Psoas muscle (tissue), 8 donors: ENCODE data around the gene GCN1. TPM values are rescaled to one million over a fixed set of nuclear protein-coding genes. Genes with fewer than 3 reads are reported as not detected.

Experiments
- ATAC-seq, 4 donors: fragments of 200-7000 bp; cut with Tn5 transposase; one replicate each; pipeline ENCODE4 v1.9.1; 2020; ENCODE audit warnings: moderate library complexity in 3 of 4, mild to moderate bottlenecking in 2 of 4
- DNase-seq, 2 donors: peaks; one replicate each; pipeline ENCODE4 v3.0.0-alpha.2; 2020
- H3K27ac ChIP-seq: fragments of 200-600 bp; one replicate; pipeline ENCODE4 v1.8.0; 2022
- H3K27me3 ChIP-seq, 3 donors: fragments of 200-600 bp in 1 of 3; one replicate each; pipeline versions ENCODE4 v1.6.1 to v1.8.0; 2013 to 2022; ENCODE audit warnings: low read length in 2 of 3, mild to moderate bottlenecking in 2 of 3, moderate library complexity in 1 of 3; ENCODE audit not compliant: insufficient read depth in 3 of 3
- H3K36me3 ChIP-seq, 2 donors: fragments of 200-600 bp in 1 of 2; one replicate each; pipeline versions ENCODE4 v1.6.1 to v1.8.0; 2013 to 2022; ENCODE audit warnings: low read depth in 1 of 2, mild to moderate bottlenecking in 1 of 2, moderate library complexity in 1 of 2; ENCODE audit not compliant: insufficient read depth in 1 of 2
- H3K4me1 ChIP-seq: fragments of 200-600 bp; one replicate; pipeline ENCODE4 v1.8.0; 2022
- H3K4me3 ChIP-seq: fragments of 200-600 bp; one replicate; pipeline ENCODE4 v1.8.0; 2022; ENCODE audit warnings: mild to moderate bottlenecking
- H3K9me3 ChIP-seq: fragments of 200-600 bp; one replicate; pipeline ENCODE4 v1.8.0; 2022
- CTCF ChIP-seq: fragments of 200-600 bp; IDR thresholded peaks from one replicate; pipeline ENCODE4 v1.8.0; 2022; ENCODE audit warnings: antibody characterized with exemption
- WGBS, 3 donors: extraction: QIAGEN DNeasy Blood & Tissue Kit; methylation state at CpG; one replicate each; pipeline versions ENCODE4 v1.1.6 to v1.1.7; 2013; 5-methylcytosine and 5-hydroxymethylcytosine counted together
- intact Hi-C, 2 donors: fragments of 100-400 bp; cut with DNase I; formaldehyde crosslinking; loops; one replicate each; pipeline versions ENCODE4 v1.11.0 to v1.14.2; 2022
- polyA plus RNA-seq, 3 donors: library from polyadenylated mRNA; stranded (reverse); fragments of 200-250 nt; gene quantifications; one replicate each; pipeline ENCODE4 v1.2.3, GENCODE V29; 2013
- total RNA-seq, 4 donors: library from RNA; stranded (reverse); fragmentation: NEBNext Ultra II Directional in 2 of 4; extraction: Animal tissue kit (Norgen Biotek cat#: 25700) in 2 of 4; gene quantifications; one replicate each; pipeline versions ENCODE4 v1.2.1 to v1.2.4, GENCODE V29; 2021 to 2023
- donor health status: healthy with polysubstance abuse.
- donor health status: DM: no; HTN: no; CAD: no; lungs with moderate emphysema.
- donor health status: Bipolar disorder and iron deficiency.
- donor health status: healthy.
- donor health status: DM: yes; HTN: yes; CAD: no.
- donor health status: DM: no; HTN: no; CAD: no.
- donor health status: DM: no; HTN: no; CAD: no.
- donor health status: DM: yes; HTN: yes; CAD: no.

Gene GCN1
- total and polyA plus RNA-seq, 7 donors: 19.6 to 80.9 (median 63.1) TPM

GRCh38 chr12:120089796-120090195, 104.7 kb downstream of the GCN1 start:
- H3K27ac ChIP-seq: peak overlapping the region; percentile 27
- no peaks in the 10 kb centered on the region for H3K27me3 ChIP-seq
- peaks cover 0 to 9% of the 10 kb centered on the region in 2 donors for H3K36me3 ChIP-seq
- no peaks in the 10 kb centered on the region for H3K9me3 ChIP-seq
- WGBS, 3 donors: 23 to 40% (median 26%) methylated on average over 2 of the region's 2 CpGs
- no peak for ATAC-seq
- no peak for TF ChIP-seq CTCF
- peak in 1 of 2 donors; percentile 17 for DNase-seq
- intact Hi-C loops: loop anchor here in 1 of 2 donors (10.0 kb wide), 1 partner anchor 285 kb away; no protein-coding TSS in a partner anchor
- peaks cover 28% of the 10 kb centered on the region for H3K4me1 ChIP-seq
- no peak overlapping the region for H3K4me3 ChIP-seq

GRCh38 chr12:120089105-120089504, 105.4 kb downstream of the GCN1 start:
- no peak for TF ChIP-seq CTCF
- 26 to 41% (median 28%) methylated on average over 8 of the region's 8 CpGs for WGBS, 3 donors
- peaks cover 28% of the 10 kb centered on the region for H3K4me1 ChIP-seq
- DNase-seq: peak in 1 of 2 donors; percentile 10
- intact Hi-C loops: loop anchor here in 1 of 2 donors (10.0 kb wide), 1 partner anchor 284 kb away; no protein-coding TSS in a partner anchor
- no peak overlapping the region for H3K27ac ChIP-seq
- no peaks in the 10 kb centered on the region for H3K27me3 ChIP-seq
- peaks cover 0 to 3% of the 10 kb centered on the region in 2 donors for H3K36me3 ChIP-seq
- ATAC-seq: no peak
- no peak overlapping the region for H3K4me3 ChIP-seq
- H3K9me3 ChIP-seq: no peaks in the 10 kb centered on the region

- 0% methylated on average over 55 of the region's 55 CpGs for WGBS, 3 donors
- no peaks in the 10 kb centered on the region for H3K27me3 ChIP-seq
- peak; percentile 93 to 97 (median 94) for ATAC-seq
- H3K27ac ChIP-seq: peak overlapping the region; percentile 89
- peaks cover 28% of the 10 kb centered on the region for H3K4me1 ChIP-seq
- TF ChIP-seq CTCF: peak; percentile 95
- no peaks in the 10 kb centered on the region for H3K36me3 ChIP-seq
- H3K9me3 ChIP-seq: no peaks in the 10 kb centered on the region
- H3K4me3 ChIP-seq: peak overlapping the region; percentile 61
- intact Hi-C loops: loop anchor here in 1 of 2 donors (2.0 to 10.0 kb wide), 2 partner anchors 98 to 282 kb away; partner anchors contain the start of gene BICDL1
- DNase-seq: peak; percentile 99
These were observed 107.5 kb downstream of the GCN1 start for GRCh38 chr12:120086801-120087621.

GRCh38 chr12:120085920-120086645, 108.4 kb downstream of the GCN1 start:
- H3K9me3 ChIP-seq: no peaks in the 10 kb centered on the region
- peak in 1 of 2 donors; percentile 12 for DNase-seq
- H3K36me3 ChIP-seq: no peaks in the 10 kb centered on the region
- intact Hi-C loops: loop anchor here in 1 of 2 donors (2.0 to 10.0 kb wide), 2 partner anchors 97 to 281 kb away; partner anchors contain the start of gene BICDL1
- H3K27ac ChIP-seq: peak overlapping the region; percentile 89
- H3K27me3 ChIP-seq: no peaks in the 10 kb centered on the region
- ATAC-seq: no peak
- WGBS, 3 donors: 65 to 73% (median 67%) methylated on average over 6 of the region's 6 CpGs
- H3K4me3 ChIP-seq: peak overlapping the region; percentile 61
- peaks cover 23% of the 10 kb centered on the region for H3K4me1 ChIP-seq
- no peak for TF ChIP-seq CTCF
